Activated T-helper 1 cell treated with anti-CD3 and anti-CD28 coated beads, Interleukin-2, amount 50 U/mL, for 16 hours (primary cell): ENCODE results near the gene FIGN.

Source experiments
- DNase-seq, 2 donors: peaks; one replicate each; pipeline ENCODE4 v3.0.0-alpha.2; 2020; ENCODE audit warnings: low read depth in 1 of 2, low spot score in 1 of 2

The FIGN gene, protein sequence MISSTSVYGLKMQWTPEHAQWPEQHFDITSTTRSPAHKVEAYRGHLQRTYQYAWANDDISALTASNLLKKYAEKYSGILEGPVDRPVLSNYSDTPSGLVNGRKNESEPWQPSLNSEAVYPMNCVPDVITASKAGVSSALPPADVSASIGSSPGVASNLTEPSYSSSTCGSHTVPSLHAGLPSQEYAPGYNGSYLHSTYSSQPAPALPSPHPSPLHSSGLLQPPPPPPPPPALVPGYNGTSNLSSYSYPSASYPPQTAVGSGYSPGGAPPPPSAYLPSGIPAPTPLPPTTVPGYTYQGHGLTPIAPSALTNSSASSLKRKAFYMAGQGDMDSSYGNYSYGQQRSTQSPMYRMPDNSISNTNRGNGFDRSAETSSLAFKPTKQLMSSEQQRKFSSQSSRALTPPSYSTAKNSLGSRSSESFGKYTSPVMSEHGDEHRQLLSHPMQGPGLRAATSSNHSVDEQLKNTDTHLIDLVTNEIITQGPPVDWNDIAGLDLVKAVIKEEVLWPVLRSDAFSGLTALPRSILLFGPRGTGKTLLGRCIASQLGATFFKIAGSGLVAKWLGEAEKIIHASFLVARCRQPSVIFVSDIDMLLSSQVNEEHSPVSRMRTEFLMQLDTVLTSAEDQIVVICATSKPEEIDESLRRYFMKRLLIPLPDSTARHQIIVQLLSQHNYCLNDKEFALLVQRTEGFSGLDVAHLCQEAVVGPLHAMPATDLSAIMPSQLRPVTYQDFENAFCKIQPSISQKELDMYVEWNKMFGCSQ

GRCh38 chr2:163735685-163736432 is at the start of gene FIGN:
Gene FIGN (minus strand): TSS chr2:163736008. CDS start chr2:163734927, 1,081 bp downstream.
- no peak for DNase-seq

- no peak for DNase-seq
Measured at GRCh38 chr2:163785162-163785561, 49.4 kb upstream of the FIGN start.

DNA sequence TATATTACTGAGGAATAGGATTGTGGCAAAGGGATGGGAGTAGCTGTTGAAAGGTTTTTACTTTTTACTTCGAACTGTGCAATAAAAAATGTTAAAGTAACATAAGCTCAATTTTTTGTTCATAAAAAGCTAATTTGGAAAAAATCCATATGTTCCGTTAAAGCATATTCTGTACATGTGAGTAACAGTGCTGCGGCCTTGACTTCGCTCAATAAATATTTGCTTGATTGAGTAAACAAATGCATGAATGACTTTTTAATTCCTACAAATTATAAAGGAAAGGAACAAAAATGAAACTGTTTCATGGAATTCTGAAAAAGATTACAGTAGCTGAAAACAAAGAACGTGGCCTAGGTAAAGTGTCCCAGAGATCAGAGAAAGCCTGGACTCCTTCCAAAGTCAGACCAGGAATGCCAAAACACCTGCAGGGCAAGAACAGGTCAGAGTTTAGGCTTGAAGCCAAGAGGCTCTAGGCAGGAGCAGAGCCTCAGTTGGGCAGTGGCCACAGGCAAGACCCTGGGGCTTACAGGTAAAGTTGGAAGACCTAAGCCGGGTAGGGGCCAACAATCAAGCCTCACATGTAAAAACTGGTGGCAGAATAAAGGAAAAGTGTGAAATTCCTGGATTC is 44.3 kb upstream of the FIGN start:
- no peak for DNase-seq

DNA sequence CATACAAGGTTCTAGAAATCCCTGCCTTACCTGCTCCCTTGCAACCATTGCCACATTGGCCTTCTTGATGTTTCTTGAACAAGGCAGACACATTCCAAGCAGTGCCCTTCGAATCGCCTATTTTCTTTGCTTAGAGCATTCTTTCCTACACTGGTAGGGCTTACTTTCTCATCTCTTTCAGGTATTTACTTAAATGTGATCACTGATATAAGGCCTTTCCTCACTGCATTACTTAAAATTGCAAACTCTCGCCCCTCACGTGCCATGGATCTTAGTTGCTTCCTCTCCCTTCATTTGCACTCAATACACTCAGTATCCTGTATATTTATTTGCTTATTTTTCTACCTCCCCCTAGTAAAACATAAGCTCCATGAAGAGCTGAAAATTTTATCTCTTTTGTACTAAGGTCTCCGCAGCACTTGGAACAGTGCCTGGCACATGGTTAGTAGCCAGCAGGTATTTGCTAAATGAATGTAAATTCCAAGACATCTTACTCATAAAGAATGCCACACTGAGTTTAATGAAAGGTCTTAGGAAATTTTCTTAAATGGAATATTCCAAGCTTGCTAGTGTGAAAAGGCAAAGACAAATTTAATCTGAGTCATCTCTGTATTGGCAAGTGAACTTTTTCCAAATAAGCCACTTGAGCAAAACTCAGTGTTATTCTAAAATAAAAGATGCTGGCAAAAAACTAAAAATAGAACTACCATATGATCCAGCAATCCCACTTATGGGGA is 42.4 kb upstream of the FIGN start:
- DNase-seq: no peak

DNA sequence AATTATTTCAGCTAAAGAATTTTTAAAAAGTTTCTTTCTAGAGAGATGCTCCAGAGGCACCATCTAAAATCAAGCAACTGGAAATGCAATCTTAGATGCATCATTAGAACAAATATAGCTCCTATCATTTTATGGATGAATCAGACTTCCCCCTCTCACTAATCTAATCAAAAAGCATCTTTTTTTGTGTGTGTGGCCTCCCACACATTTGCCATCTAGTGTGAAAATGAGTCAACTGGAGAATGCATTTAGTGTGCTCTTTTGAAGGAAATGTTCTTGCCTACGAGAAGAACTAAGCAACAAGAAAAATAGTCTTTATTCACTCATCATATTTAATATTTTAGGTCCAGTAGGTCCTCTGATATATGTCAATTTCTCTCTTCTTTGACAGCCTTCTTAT is 39.5 kb upstream of the FIGN start:
- no peak for DNase-seq

- DNase-seq: no peak
Measured at GRCh38 chr2:163774862-163775261, 39.1 kb upstream of the FIGN start.

GRCh38 chr2:163773276-163773675 is 37.5 kb upstream of the FIGN start:
- no peak for DNase-seq

DNA sequence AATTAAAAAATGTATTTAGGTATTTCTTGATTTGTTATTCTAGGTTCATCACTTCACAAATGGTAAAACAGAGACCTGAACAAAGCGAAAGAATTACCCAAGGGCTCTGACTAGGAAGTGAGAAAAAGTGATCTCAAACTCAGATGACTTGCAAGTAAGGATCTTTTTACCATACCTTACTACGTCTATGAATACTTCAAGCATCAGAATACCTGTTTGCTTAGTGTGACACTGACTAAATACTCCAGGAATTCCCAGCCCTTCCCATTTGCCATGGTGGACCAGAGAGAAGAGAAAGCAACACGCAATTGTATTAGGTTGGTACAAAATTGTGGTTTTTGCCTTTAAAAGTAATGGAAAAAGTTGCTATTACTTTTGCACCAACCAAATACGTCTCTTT is 35.8 kb upstream of the FIGN start:
- DNase-seq: no peak

DNA sequence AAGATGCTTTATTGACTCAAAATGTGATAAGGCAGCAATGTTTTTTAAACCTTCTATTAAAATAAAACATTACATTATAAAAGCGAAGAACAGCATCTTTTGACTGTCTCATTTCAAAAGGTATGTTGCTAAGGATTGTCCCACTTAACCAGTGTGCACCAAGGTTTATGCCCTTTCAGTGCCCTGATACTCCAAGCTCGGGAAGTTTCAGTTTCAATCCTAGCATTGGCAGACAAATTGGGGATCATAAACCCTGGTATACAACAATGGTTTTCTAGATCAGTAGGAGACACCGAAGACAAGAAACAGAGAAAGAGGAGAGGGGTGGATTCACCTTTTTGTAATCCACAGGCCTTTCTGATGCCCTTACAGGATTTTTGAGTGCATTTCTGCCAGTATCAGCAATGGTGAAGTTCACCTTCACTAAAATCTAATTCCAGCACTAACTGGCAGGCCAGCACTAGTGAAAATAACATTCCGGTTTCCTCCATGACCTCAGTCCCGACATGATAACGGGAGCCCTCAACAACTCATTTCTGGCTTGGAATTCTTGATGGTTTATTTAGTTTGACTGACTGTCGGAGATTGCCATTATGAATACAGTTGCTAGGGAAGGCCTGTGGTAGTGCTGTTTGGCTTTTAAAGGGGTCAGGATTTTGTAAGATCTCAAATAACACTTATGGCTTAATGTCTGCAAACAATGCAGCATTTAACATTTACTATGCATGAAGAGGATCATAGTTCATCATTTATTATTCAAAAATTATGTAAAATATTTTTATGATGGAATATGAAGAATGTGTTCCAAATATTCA is 33.3 kb upstream of the FIGN start:
- no peak for DNase-seq

GRCh38 chr2:163767097-163767496 is 31.3 kb upstream of the FIGN start:
- DNase-seq: no peak

- DNase-seq: no peak
Measured at GRCh38 chr2:163764566-163764965, 28.8 kb upstream of the FIGN start.

GRCh38 chr2:163759013-163759412 is 23.2 kb upstream of the FIGN start:
- no peak for DNase-seq

DNA sequence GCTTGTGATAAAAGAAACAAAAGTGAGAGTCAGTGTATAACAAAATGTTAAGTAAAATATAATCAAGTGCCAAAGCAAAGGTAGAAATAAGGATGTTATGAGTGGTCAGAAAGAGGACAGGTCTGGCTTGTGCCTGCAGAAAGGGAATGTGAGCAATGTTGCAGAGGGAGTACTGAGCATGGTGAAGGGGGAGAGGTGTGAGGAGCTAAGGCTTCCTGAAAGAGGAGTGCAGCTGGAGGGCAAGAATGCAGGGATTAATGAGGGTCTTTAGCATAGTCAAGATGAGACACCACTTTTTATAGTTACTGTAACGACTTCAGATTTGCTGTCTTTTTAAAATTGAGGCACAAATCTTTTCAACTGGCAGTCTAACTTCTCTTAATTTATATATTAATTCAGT is 22.0 kb upstream of the FIGN start:
- no peak for DNase-seq

- DNase-seq: no peak
Measured at GRCh38 chr2:163756588-163756987, 20.8 kb upstream of the FIGN start.

GRCh38 chr2:163755366-163755765 is 19.6 kb upstream of the FIGN start:
- no peak for DNase-seq

- no peak for DNase-seq
Measured at GRCh38 chr2:163753726-163754125, 17.9 kb upstream of the FIGN start.

- DNase-seq: no peak
Measured at GRCh38 chr2:163752267-163752666, 16.5 kb upstream of the FIGN start.

GRCh38 chr2:163751696-163752095 is 15.9 kb upstream of the FIGN start:
- DNase-seq: no peak

- DNase-seq: no peak
Measured at GRCh38 chr2:163748420-163748819, 12.6 kb upstream of the FIGN start.

DNA sequence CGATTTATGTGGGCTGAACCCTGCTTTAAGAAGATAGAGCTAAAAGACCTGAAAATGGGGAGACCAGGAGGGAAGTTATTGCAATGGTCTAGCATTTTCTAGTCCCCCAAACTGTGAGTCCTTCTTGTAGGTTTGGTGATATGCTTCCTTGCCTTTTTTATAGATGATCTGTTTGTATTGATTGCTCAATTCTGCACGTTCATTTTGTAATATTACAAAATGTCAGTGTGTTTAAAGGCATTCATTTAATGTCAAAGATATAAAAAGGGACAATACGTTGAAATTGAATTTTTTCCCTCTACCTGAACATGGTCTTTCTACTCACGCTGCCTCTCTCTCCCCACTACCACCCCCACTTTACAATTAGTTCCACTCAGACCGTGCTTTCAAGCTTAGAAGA is 5.6 kb upstream of the FIGN start:
- DNase-seq: no peak
